HG02870 (cell line): Measurements from ENCODE around the gene ARCN1.

Experiments
- ATAC-seq: cut with Tn5 transposase; IDR thresholded peaks from one replicate; pipeline ENCODE4 v1.9.1; 2021; ENCODE audit warnings: mild to moderate bottlenecking, moderate library complexity; ENCODE audit not compliant: unreplicated experiment

ARCN1 gene

DNA sequence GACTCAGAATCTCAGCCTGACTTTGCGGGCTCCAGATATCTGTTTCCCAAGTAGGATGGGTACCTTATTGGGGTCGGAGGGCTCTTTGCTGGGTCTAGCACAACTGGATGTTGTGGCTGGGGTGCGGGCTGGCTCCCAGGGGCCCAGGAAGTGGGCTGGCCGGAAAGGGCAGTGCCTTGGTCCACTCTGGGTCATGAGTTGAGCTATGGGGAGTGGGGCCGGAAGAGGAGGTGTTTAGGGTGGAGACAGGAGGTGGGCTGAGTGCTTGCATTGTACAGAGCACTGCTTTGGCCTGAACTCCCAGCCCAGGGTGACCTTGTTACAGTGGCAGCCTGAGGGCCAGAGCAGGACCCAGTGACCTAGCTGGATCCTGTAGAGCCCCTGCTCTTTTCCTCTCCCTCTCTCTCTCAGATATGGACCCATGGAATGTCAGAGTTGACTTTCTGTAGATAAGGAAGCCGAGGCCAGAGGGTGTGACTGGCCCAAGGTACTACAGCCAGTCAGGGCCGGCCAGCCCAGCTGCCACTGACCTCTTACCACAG is 48.4 kb downstream of the ARCN1 start:
- ATAC-seq = no peak

DNA sequence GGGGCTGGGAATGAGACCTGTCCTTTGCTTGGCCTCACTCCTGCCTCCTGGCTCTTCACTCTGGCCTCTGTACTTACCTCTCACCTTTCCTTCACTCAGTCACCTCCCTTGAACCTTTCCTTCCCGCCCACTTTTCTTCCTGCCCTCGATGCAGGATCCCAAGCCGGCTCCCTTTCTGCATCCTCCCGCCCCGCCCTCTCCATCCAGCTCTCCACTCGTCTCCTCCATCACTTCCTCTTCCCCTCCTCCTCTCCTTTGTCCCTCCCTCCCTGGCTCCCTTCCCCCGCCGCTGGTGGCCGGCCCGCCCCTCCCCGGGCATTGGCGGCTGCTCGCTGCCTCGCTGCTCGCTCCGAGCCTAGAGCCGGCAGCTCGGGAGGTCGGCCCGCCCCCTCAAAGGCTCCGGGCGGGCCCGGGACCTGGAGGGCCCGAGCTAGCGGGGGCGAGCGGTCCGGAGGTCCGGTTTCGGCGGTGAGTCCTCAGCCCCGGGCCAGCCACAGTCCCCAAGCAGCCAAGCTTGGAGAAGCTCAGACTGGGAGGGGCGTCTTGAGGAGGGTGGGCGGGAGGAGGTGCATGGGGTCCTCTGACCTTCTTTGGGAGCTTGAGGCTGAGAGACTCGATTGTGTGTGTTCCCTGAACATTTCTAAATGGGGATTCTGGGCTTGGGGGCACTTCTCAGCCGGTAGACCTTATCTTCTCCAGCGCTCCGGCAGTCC is 49.0 kb downstream of the ARCN1 start:
- ATAC-seq = no peak

DNA sequence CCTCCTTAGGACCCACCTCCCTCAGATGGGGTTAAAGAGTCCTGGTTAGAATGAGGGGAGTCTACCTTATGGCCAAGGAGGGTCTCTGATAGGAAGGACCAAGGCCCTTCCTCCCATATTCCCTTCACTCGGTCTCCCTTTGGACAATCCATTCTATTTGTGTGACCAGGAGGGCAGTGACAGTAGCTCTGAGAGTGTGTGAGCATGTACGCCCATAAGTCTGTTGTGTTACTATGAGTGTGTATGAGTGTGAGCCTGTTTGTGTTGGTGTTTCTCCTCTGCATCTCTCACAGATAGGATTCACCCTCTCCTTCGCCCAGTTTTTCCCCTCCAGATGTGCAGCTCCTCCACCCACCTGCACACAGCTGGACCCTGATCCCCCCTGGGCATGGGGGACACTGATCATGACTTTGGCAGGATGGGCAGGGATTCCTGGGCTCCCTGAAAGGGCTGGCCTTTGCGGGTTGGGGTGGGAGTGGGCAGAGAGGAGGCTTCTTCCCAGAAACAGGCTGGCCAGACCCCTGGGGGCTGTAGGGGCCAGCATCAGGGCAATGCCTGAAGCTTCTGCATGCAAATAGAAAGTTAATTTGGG is 49.7 kb downstream of the ARCN1 start:
- no peak for ATAC-seq

DNA sequence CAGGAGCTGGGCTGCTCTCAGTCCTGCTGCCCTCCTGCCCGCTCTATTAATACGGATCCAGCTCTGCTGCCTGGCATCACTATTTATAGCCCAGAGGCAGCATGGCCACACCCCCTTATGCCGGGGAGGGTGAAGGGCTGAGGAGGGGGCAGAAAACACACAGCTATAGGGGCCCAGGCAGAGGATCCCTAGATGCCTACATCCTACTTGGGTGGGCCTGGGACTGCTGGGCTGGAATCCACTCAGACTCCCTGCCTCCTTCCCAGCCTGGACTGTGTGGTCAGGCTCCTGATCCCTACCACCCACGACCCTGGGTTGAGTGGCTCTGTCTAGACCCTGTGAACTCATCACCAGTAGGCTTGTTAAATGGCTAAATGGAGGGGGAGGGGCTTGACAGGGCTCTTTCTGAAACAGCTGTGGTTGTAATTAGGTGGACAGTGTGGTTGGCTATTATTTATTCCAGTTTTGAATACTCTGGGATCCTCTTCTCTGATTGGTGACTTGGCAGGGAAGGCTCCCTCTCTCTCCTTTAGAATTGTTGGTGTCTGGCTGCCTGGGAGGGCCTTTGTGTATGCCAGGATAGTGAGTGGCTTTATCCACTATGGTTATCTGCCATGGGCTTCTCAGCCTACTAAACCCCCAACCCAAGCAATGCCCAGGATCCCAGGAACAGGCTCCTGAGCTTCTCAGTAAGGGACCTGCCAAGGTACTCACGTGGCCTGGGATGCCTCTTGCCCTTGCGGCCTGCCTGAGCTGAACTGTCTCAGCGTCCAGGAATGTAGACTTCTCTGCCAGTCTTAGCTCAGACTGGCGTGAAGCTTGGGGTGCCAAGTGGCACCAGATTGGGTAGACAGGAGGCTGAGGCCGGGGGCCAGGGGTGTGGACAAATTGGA is 50.4 kb downstream of the ARCN1 start:
- no peak for ATAC-seq

DNA sequence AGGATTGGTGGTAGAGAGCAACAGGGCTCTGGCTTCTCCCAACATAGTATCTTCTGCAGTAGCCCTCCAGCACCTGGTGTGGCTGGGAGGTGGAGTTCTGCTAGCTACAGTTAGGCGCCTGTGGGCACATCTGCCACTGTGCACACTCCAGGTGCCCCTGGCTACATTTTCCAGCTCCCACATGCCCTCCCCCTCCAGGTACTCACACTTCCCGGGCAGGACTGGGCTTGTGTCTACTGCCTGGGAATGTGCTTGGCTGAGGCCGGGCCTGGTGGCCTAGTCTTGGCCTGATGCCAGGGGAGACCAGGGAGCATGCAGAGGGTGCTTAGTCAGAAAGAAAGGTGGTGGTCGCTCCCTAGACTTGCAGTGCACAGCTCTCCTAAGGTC is 51.1 kb downstream of the ARCN1 start:
- ATAC-seq = no peak

DNA sequence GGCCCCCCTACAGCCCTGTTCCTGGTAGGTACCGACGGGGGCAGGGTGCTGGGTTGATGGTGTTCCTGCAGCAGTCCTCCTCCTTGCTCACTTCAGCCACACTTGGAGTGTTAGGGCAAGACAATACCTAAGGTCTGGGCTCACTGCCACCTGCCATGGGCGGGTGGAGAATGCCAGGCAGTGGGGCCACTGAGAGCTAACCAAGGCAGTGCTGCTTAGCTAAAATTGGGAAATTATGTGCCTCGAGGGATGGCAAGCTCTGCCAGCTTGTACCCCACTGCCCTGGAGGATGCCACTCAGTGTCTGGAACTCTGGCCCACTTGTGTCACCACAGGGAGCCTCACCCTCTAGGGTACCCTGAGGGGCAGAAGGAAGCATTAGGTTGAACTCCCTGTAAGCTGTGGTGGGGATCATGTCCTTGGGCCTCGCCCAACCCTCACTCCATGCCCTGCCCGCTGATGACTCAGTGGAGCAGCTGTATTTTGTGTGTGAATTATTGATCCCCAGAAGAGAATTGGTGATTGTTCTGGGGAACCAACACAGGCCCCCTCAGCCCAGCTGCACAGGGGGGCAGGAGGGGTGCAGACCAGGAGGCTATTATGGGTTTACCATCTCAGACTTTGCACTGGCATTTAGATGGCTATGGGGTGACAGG is 53.0 kb downstream of the ARCN1 start:
- ATAC-seq = no peak

DNA sequence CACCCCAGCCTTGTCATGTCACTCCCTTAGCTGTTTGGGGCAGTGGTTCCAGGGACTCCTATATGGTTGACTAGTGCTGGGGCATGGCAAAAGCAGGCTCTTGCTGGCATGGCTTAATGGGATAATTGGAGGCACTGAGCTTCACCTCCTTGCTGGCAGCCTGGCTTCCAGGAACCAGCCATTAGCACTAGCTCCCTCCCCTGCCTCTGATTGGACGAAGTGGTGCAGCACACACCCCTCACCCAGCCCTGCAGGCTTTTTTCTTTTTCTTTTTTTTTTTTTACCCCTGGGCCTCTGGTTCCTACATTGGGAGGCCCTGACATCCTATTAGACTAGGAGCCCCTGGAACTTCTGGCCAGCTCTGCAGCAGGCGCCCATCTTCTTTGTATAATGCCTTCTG is 53.8 kb downstream of the ARCN1 start:
- ATAC-seq = no peak

DNA sequence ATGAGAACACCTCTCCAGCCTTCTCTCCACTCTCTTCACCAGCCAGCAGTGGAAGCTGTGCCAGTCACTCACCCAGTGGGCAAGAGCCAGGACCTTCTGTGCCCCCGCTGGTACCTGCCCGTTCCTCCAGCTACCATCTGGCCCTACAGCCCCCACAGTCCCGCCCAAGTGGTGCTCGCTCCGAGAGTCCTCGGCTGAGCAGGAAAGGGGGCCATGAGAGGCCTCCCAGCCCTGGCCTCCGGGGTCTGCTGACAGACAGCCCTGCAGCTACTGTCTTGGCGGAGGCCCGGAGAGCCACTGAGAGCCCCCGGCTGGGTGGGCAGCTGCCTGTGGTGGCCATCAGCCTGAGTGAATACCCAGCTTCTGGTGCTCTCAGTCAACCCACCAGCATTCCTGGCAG is 55.4 kb downstream of the ARCN1 start:
- no peak for ATAC-seq

DNA sequence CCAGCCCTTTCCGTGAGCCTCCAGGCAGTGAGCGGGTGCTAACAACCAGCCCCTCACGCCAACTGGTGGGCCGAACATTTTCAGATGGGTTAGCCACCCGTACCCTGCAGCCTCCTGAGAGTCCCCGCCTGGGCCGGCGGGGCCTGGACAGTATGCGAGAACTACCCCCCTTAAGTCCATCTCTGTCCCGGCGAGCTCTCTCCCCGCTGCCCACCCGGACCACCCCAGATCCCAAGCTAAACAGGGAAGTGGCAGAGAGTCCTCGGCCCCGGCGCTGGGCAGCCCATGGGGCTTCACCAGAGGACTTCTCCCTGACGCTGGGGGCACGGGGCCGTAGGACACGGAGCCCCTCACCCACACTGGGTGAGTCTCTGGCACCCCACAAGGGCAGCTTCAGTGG is 55.8 kb downstream of the ARCN1 start:
- ATAC-seq = no peak

DNA sequence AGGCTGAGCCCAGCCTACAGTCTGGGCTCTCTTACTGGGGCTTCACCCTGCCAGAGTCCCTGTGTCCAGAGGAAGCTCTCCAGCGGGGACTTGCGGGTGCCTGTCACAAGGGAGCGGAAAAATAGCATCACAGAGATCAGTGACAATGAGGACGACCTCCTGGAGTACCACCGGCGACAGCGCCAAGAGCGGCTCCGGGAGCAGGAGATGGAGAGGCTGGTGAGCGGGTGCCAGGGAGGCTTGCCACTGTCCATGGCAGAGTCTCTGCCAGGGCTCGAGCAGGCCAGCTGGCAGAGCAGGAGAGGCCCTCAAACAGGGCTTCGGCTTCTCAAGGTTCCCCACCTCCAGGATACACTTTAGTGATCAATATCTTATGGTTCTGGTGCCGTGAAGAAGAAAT is 56.2 kb downstream of the ARCN1 start:
- ATAC-seq = no peak

DNA sequence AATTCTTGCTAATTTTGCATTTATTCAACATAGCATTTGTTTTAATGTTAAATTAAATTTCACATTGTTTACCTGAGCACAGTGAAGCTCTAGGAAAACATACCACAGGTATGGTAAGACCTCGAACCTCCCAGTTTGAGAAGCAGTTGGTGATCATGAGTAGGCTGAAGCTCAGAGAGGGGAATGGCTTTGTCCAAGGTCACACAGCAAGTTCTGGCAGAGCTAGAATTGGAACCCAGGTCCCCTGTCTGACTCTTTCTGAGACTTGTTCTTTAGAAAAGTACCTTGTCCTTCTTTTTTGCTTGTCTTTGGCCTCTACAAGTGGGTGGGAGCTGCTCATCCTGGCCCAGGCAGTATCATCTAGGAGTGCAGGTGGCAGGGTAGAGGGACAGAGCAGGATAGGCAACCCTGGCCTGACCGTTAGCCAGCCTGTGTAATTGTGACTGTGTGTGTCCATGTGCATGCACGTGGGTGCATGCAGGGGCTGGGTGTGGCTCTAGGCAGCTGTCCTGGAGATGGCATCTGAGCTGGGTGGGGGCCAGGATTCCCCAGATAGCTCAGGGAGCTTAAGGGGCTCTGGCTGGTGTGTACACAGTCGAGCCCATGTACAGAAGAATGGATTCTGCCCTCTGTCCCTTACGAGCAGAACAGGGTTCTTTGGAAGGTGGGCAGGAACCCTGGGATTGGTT is 56.8 kb downstream of the ARCN1 start:
- no peak for ATAC-seq

DNA sequence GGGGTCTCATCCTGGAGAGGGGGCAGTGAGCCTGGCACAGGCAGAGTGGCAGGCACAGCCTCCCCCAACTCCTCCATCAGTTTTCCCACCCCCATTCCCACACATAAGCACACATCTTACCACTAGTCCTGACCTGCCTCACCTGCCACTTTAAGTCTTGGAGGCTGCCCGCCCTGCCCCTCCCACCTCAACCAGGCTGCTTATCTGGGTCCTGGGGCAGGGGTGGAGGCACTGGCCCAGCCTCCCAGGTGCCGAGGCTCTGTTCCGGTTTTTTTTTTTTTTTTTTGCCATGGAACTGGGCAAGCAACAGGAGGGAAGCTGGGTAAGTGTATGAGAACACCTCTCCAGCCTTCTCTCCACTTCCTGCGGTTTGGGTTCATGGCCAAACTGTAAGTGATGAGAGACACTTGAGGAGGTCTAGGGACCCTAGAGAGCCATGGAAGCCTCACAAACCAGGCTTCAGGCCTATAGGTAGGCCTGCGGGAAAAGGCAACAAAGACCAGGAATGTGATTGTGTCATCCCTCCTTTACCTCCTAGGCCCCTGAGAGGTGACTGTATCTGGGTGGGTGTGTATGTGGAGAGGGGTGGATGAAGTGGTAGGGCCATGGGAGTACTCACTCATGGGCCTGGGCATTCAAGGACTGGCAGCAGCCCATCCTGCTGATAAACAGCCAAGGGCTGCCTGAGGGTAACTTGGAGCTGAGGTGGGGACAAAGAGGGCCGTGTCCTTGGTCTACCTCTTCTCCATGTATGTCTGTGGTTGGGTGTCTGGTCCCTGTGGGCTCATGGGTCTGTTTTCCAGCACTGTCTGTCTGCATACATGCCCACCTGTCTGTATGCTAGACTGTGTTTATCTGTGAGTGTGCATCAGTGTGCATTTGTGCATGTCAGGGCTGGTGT is 57.8 kb downstream of the ARCN1 start:
- ATAC-seq = no peak

DNA sequence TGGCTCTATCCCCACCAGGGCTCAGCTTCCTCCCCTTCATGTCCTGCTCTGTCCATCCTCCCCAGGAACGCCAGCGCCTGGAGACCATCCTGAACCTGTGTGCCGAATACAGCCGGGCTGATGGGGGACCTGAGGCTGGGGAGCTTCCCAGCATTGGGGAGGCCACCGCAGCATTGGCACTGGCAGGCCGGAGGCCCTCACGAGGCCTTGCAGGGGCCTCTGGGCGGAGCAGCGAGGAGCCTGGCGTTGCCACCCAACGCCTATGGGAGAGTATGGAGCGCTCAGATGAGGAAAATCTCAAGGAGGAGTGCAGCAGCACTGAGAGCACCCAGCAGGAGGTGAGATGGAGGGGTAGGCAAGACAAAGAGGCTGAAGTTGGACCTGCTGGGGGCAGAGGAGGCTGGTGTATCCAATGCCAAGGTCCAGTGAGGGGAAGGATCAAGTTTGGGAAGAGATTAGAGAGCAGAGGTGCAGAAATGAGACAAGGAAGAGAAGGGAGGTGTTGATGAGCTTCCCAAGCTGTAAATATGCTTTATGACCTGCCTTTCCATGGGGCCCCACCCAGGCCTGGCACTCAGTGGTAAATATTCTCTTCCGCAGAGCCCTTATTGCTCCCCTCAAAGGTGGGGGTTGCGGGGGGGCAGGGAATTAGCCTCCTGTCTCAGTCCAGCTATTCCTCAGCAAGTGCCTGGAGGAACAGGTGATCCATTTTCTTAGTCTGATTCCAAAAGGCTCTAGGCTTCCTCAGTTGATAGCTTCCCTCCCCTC is 59.1 kb downstream of the ARCN1 start:
- ATAC-seq = no peak

DNA sequence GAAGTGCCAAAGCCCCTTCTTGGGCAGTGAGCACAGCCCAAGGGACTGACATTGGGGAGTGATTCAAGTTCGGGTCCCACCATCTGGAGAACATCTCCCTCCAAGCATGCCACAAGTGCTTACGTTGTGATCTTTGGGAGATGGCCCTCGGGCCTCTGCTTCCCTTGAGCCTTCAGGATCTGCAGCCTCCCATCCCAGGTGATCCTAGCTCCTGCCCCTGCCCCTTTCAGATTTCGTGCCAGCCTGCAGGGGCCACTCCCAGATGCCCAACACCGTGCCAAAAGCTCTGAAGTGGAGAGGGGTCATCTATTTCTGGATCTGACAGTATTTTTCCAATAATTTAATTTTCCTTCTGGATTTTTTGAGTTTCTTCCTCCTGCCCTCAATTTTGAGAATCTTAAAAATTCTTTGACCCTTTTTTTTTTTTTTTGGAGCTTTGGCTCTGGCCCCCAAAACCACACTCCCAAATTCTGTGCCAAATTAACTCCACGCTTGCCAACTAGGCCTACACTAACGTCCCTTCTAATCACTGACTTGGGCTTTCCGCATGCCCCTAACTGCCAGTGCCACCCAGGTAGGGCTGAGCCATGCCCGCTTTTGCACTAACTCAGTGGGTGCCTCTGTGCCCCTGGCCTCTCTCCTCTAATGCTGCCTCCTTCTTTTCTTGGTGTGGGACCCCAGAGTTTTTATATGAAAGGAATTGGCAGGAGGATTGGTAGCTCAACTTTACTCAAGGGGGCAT is 60.5 kb downstream of the ARCN1 start:
- no peak for ATAC-seq

DNA sequence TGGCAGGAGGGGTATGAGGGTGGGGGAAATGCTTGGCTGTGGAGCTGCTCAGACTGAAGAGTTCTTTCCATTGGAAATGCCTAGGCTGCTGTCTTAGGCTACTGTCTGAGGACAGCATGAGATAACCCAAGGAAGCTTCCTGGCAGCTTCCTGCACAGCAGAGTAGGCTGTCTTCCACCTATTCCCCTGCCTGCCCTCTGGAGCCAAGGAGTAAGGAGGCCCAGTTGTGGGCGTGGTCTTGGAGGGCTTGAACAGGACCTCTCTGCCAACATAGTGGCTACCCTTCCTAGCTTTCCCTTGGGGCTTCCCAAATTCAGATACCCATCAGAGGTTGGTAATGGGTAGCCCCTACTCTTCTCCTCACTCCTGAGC is 61.1 kb downstream of the ARCN1 start:
- ATAC-seq = no peak

DNA sequence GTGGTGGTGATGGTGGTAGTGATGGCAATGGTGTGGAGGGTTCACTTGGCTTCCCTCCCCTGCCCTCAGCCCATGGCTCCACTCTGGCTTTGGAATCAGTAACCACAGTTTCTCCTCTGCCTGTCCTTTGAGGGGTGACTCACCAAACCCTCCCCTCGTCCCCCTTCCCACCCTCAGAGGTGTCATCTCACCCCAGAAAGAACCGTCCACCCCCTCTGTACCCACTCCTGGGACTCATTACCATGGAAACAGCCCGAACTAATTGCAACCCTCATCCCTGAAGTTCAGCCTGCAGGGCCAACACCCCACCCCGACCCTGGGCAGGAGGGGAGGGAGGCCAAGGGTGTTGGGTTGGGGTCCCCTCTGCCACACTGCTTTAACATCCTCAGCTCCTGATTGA is 61.8 kb downstream of the ARCN1 start:
- no peak for ATAC-seq

DNA sequence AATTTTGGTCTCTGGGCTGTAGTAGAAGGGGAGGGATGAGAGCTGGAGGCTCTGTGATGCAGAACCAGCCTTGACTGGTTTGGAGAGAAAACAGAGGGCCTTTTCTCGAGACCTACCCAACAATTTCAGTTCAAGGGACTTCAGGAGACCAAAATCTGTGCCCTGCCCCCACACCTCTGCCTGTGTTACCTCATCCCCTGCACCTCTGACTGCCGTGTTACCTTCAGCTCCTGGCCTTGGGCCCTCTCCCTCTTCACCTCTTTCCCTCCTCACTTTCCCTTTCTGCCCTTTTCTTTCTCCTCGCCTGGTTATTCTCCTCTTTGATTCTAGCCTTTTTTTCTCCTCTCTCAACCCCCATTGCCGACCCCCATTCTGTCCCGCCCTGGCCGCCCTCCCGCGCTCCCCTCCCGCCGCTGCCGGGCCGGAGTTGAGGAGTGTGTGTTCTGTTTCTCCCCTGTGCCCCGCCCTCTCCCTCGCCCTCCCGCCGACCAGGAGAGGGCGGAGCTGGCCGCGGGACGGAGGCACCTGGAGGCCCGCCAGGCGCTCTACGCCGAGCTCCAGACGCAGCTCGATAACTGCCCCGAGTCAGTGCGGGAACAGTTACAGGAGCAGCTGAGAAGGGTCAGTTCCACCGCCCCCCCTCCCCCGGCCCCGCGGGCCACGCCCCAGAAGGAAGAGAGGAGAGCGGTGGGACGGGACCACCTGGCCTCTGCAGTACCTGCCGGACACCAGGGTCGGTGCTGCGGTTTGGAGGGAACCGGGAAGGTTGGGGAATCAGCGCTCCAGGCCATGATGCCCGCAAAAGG is 62.4 kb downstream of the ARCN1 start:
- ATAC-seq = no peak

DNA sequence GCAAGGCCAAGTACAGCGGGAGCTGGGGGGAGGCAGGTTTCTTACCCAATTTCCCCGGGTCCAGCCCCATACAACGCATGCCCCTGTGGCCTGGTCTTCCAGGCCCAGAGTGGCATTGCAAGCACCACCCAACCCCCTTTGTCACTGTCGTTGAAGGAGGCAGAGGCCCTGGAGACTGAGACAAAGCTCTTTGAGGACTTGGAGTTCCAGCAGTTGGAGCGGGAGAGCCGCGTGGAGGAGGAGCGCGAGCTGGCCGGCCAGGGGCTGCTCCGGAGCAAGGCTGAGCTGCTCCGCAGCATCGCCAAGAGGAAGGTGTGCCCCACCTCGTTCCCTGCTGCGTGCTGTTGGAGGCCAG is 63.0 kb downstream of the ARCN1 start:
- ATAC-seq = no peak
